ENCODE data around the gene HTATSF1.

The HTATSF1 gene

GRCh38 chrX:136497556-136498052 lies at the start of gene HTATSF1:
TSS of gene HTATSF1 (plus strand) at chrX:136497592. CDS start at chrX:136497685, 93 bp downstream.
- no peak for DNase-seq

- no peak for DNase-seq
These were observed 49.4 kb upstream of the HTATSF1 start for GRCh38 chrX:136447968-136448367.

GRCh38 chrX:136450050-136450830 lies 47.2 kb upstream of the HTATSF1 start:
- no peak for DNase-seq

GRCh38 chrX:136452614-136453013 lies 44.8 kb upstream of the HTATSF1 start:
- no peak for DNase-seq

- DNase-seq, result no peak
These were observed 44.3 kb upstream of the HTATSF1 start for GRCh38 chrX:136453114-136453513.

GRCh38 chrX:136453771-136454170 lies 43.6 kb upstream of the HTATSF1 start:
- DNase-seq, result no peak

- DNase-seq, result no peak
These were observed 41.3 kb upstream of the HTATSF1 start for GRCh38 chrX:136456133-136456532.

- DNase-seq, result no peak
These were observed 40.0 kb upstream of the HTATSF1 start for GRCh38 chrX:136457303-136457917.

- DNase-seq, result no peak
These were observed 32.8 kb upstream of the HTATSF1 start for GRCh38 chrX:136464589-136464988.

GRCh38 chrX:136467303-136467702 lies 30.1 kb upstream of the HTATSF1 start:
- DNase-seq, result no peak

GRCh38 chrX:136468391-136469103 lies 28.8 kb upstream of the HTATSF1 start:
- DNase-seq, result no peak

GRCh38 chrX:136473663-136474062 lies 23.7 kb upstream of the HTATSF1 start:
- no peak for DNase-seq

GRCh38 chrX:136475236-136475635 lies 22.2 kb upstream of the HTATSF1 start:
- DNase-seq, result no peak

- DNase-seq, result no peak
These were observed 20.9 kb upstream of the HTATSF1 start for GRCh38 chrX:136476501-136476900.

GRCh38 chrX:136477026-136477425 lies 20.4 kb upstream of the HTATSF1 start:
- DNase-seq, result no peak

- DNase-seq, result no peak
These were observed 17.0 kb upstream of the HTATSF1 start for GRCh38 chrX:136480383-136480782.

- DNase-seq, result no peak
These were observed 9.7 kb upstream of the HTATSF1 start, which contains the start of gene BRS3 for GRCh38 chrX:136487647-136488046. TSS of gene BRS3 (plus strand) at chrX:136487947. CDS start at chrX:136488115, 168 bp downstream.

GRCh38 chrX:136488706-136489105 lies 8.7 kb upstream of the HTATSF1 start:
- DNase-seq, result no peak

GRCh38 chrX:136491832-136492231 lies 5.6 kb upstream of the HTATSF1 start:
- DNase-seq, result no peak

GRCh38 chrX:136493011-136493410 lies 4.4 kb upstream of the HTATSF1 start:
- DNase-seq, result no peak

GRCh38 chrX:136495043-136495442 lies 2.3 kb upstream of the HTATSF1 start:
- no peak for DNase-seq

- peak; percentile 39 for DNase-seq
These were observed 1.1 kb upstream of the HTATSF1 start for GRCh38 chrX:136496186-136496763.

Data from NCI-H510A (cell line).